Fibroblast of skin of left quadriceps (primary cell): Measurements from ENCODE around the gene MITF.

Source experiments
- DNase-seq, 2 experiments: peaks; one replicate each; pipeline ENCODE4 v3.0.0-alpha.2; 2013; ENCODE audit warnings: low read depth in 2 of 2

Gene MITF

GRCh38 chr3:69725994-69726571 is 13.2 kb upstream of the MITF start:
- DNase-seq: no peak

DNA sequence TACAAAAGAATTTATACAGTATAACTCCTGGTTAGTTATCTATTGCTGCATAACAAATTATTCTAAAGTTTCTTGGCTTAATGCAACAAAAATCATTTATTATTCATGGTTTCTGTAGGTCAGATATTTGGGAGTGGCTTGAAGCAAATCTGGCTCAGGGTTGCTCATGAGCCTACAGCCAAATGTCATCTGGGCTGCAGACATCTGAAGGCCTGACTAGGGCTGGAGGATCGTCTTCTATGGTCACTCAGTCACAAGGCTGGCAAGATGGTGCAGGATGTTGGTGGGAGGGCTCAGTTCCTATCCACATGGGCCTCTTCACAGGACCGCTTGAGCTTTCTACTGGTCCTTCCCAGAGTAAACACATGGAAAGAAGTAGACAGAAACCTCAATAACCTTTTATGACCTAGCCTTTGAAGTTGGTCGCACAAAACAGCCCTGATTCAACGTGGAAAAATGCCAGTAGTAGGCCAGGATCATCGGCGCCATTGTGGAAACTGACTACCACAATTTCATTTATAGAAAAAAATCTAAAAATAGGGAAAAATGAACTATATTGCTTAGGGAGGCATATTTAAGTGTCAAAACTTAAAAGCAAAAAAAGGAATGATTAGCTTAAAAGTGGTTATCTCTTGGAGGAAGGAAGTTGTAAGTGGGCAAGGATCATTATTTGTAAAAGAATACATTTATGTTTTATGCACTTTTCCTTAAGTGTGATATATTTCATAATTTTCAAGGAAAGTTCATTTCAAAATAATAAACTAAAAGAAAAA is 9.9 kb upstream of the MITF start:
- DNase-seq: no peak

GRCh38 chr3:69731080-69731479 is 8.2 kb upstream of the MITF start:
- no peak for DNase-seq

GRCh38 chr3:69735893-69736292 is 3.4 kb upstream of the MITF start:
- no peak for DNase-seq

- no peak for DNase-seq
Measured at GRCh38 chr3:69737392-69737791, 1.9 kb upstream of the MITF start.

DNA sequence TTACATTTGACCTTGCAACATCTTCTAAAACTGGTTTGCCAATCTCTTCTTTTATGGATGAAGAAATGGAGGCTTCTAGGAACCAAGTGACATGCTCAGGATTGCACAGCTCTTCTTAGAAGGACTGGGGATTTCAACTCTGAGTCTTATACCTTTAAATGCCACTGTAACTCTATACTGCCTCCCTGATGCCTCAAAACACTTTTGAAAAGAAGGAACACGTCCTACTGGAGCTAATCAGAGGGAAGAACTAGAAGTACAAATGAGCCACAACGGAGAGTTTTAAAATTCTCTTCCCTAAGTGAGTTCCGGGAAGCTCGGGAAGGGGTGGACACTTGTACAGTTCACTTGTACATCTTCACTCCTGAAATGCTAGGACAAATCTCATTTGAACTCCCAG is 949 bp upstream of the MITF start:
- DNase-seq: no peak

GRCh38 chr3:69738859-69739203 is 433 bp upstream of the MITF start:
- DNase-seq: no peak

DNA sequence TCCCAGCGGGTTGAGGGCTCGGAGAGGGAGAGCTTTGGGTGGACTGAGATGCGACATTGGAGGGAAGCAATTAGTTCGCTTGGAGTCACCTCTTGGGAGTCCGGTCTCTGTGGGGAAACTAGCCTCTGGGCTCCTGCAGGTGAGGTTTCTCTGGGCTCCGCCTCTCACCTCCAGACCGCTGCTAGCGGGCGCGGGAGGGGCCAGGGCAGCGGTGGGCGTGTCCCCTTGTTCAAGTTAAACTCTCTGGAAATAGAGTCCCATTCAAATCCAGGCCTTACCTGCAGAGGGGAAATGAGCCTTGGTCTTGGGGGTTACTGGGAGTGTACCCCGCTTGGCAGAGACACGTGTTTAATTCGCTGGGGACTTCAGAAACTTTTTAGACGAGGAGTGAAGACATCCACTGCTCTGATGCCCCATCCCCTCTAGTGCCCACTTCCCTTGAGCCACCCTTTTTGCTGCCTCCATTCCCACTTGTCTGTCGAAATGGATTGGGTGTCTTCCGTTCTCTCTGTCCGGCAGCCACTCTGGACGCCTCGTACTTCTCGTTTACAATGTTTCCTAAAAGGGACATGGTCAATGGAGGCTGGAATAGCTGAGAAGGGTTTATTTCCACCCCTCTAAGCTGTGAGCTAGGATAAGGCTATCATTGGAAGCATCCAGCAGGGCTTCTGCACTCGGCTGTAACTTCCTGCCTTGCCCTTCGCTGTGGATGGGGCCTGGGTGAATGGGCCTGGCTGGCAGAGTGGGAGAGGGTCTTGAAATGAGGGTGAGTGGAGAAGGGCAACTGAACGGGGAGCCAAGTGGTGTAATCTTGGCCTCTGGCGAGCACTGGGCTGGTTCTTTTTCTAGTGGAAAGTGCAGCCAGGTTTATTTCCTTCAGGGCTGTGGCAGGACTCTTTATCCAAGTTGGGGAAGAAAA is 1.1 kb downstream of the MITF start:
- no peak for DNase-seq

- no peak for DNase-seq
Measured at GRCh38 chr3:69741032-69741767, 1.9 kb downstream of the MITF start.

DNA sequence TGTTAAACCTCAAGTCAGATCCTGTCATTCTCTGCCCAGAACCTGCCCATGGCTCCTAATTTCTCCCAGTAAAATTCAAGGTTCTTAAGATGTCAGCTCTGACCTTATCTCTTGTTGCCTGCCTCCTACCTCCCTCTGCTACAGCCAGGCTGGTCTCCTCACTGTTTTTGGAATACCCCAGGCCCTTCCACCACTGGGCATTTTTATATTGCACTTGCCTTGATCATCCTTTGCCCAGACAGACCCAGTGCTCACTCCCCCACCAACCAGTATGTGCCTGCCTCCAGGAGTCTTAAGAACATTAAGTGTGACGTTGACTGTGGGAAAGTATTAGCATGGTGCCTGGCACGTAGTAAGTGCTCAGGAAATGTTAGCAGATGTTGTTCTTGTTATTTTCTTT is 3.1 kb downstream of the MITF start:
- DNase-seq: no peak

- DNase-seq: no peak
Measured at GRCh38 chr3:69743975-69744906, 5.0 kb downstream of the MITF start.

DNA sequence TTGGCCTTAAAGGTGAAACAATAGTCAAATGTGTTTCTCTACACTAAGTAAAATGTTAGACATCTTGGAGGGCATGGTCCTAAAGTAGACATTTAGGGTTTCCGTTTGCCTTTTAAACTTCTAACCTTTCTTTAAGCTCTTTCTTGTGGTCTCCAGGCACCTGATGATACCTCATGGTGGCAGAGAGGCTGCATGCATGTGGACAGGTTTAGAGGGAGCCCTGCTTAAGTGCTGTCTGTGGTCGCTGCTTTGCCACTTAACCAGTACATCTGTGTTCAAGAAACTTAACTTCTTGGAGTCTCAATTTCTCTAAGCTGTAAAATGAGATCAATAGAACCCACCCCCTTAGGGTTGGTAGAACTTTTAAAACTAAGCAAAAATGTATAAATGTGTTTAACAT is 6.2 kb downstream of the MITF start:
- DNase-seq: no peak

GRCh38 chr3:69746119-69746518 is 6.9 kb downstream of the MITF start:
- DNase-seq: no peak

DNA sequence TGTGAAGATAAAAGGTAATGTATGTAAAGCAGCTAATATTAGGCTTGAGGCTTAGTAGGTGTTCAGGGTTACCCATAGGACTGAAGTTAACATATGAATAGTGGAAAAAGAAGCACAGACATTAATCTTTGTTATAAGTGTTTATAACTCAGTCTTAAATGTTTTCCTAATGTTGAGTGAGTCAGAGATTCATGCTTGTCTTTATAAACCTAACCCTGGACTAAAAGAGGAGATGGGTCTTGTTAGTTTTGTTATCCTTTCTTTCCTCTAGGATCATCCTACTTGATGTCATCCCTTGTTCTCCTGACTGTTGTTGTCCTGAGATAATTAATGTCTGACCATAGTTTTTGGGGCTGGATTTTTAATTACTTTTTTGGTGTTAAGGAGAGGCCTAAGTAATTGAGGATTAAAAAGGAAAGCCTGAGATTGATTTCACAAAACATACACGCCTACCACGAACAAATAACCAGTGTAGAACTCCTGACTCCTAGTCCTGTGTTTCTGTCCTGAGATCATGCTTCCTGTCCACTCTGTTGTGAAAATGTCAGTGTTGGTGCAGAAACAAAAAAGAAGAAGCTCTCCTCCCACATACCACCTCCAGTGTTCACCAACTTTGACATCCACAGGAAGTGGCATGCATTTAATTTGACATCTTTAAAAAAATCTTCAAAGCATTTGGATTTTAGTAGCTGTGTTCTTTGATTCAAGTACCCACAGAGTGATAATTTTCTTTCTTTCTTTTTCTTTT is 8.4 kb downstream of the MITF start:
- no peak for DNase-seq

GRCh38 chr3:69748503-69748902 is 9.2 kb downstream of the MITF start:
- DNase-seq: no peak

DNA sequence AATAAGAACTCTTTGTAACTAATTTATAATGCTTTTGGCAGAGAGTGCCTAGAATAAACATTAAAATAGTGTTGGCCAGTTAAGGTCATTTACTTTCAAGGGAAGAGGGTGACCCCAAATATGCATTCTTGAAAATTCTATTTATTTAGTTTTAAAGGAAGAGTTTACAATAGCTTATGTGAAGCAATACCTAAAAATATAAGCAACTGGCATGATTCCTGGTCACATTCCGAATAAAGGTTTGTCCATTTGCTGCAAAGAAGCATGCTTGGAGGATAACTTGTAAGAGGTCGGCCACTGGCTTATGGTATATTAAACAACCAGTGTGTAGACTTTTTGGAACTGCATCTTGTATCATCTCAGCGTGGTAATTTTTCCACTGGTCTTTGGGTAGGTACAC is 10.2 kb downstream of the MITF start:
- DNase-seq: no peak

DNA sequence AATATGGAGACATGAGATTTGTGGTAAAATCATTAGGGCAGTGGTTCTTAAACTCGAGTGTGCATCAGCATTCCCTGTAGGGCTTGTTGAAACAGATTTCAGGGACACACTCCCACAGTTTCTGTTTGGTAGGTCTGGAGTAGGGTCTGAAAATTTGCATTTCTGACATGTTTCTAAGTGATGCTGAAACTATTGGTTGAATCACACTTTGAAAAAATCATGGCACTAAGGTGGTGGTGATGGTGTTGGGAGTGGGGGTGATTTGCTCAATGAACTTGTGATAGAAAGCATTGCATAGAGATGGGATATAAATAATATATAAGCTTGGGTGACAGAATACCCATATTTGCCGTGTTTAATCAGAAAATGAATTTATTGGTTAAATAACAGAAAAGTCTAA is 11.3 kb downstream of the MITF start:
- no peak for DNase-seq

- no peak for DNase-seq
Measured at GRCh38 chr3:69751074-69751476, 11.8 kb downstream of the MITF start.

- no peak for DNase-seq
Measured at GRCh38 chr3:69752241-69752640, 13.0 kb downstream of the MITF start.

- DNase-seq: no peak
Measured at GRCh38 chr3:69753179-69753775, 14.0 kb downstream of the MITF start.
